ENCODE data around the gene STOML1.
A peak's percentile ranks its signal among the peaks of the same experiment; 100 is the strongest.
"Not testable (repeated sequence)": the region's sequence is repeated elsewhere in the genome, so short reads cannot be mapped to it uniquely, and the experiment has no call there.

Gene STOML1

DNA sequence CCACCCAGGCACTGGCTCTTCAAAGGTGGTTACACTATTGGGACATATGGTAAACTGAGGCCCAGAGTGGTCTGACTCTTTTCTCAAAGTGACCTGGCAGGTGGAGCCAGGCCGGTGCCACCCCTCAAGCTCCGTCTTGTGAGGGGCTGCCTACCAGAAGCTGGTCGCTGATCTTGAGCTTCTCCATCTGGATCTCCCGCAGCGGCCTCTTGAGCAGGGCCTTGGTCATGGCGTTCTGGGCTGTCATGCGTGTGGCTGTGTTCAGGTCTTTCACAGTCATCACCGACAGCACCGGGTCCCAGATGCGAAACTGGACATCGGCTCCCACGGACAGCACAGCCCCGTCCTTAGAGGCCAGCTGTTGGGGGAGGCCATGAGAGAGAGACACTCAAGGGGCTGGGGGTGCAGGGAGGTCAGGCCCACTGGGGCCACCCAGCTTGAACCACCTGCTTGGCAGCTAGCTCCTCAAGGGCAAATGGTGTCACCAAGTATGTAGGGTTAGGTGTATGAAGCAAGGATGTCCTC lies 3.6 kb downstream of the STOML1 start:
- no peak for DNase-seq

DNA sequence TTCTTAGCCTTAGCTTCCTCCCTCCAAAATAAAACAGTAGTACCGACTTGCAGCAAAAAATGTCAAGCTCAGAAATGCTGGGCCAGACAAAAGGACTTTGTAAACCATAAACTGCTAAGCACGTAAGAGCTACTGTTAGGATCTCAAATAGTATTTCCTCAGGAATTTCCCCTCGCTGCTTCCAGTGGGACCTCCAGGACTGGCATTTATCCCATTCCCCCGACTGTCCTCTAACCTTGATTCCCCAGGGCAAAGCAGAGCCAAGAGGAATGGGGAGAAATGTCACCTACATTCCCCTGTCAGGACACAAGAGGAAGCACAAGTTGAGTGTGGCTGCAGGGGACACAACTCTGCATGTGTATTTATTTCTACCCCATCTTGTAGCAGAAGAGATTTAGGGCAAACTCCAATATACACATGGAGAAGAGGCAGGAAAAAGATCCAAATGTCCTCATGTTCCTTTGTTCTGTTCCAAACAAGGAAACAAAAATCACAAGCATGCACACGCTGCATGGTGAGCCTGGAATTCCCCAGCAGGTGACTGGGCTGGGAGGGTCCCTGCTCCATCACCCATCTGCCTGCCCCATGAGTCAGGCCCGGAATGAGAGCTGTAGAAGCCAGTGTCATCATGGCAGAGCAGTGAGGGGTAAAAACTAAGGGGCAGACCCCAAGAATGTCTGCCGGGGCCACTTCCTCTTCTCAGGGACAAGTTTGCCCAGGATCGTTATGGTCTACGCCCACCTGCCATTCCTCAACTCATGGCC lies 4.2 kb downstream of the STOML1 start:
- DNase-seq: no peak

DNA sequence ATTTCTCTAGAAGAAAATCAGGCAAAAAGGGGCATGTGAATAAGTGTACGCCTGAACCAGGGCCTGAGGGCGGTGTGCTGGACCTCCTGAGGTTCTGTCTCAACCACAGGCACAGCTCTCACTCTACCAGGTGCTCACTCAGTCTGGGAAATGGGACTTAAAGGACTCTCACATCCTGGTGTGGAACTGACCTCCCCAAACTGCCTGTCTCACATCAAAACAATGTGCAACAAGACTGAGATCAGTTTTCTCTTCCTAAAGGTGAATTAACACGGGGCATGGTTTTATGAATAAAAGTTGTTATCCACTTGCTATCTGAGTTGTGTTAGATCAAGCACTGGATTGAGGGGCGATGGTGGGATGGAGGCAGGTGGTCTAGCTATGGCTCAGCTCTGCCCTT lies 4.8 kb downstream of the STOML1 start:
- DNase-seq: no peak

DNA sequence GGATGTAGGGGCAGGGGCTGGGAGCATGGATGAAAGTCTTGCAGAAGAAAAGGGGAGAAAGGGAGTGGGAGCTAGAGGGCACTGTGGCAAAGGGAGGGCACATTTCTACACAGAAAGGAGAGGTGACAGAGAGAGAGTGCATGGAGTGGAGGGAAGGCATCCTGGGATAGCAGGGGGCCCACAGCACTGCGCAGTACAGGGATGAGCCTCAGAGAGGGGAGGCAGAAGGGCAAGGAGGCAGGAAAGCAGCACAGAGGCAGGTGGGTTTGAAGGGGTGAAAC lies 5.4 kb downstream of the STOML1 start:
- no peak for DNase-seq

DNA sequence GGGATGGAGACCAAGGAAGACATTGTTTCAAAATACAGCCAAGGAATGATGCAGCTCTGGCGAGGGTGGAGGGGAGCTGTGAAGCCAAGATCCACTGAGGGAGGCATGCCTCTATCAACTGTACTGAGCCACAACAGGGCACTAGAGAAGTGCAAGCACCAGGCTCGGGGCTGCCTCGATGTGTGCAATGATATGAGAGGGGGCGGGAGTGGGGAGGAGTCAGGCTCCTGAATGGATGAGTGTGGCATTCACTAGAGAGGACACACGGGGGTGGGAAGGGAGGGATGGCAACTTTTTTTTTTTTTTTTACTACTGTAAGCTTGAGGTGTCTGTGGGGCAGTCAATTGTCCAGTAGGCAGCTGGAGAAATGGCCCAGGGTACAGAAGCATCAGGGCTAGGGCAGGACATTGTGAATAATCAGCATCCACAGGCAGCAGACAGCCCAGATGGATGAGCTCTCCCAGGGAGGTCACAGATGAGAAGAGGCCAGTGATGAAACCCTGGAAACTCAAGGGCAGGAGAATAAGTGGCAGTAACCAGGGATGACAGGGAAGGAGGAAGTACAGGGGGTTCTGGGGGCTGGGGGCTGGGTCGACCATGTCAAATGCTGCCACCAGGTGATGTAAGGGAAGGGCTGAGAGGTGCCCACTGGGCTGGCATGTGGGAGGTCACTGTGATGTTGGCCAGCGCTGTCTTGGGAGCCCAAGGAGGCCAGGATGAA lies 5.9 kb downstream of the STOML1 start:
- DNase-seq: no peak

DNA sequence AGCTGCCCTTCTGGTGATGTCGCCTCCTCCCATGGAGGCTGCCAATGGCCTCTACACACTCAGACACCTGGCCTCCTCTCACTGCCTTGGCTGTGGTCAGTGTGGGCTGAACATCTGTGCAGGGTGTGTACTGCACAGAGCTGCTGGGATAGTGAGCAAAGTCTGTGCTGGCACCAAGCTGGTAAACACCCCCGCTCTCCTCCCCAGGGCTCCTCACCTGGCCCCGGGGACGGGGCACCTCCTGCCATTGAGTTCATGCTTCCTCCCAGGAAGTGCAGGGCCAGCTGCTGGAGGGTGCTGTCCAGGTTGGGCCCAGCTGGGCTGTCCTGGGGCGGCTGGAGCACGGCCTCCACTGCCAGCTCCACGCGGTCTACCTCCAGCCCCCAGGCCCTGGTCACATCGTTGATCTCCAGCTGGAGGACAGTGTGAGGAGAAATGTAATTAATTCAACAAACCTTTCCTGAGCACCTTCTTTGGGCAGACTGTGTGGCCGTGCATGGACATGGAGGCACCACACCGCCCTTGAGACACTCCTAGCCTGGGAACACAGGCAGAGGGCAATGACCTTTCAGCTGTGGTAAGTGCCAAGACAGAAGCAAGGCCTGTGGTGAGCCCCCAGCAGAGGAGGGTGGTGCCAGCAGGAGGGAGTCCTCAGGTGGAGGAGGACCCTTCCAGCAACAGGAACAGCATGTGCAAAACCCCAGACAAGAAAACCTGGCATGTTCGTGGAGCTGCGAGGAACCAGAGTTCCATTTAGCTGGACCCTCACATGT lies 6.8 kb downstream of the STOML1 start:
- no peak for DNase-seq

DNA sequence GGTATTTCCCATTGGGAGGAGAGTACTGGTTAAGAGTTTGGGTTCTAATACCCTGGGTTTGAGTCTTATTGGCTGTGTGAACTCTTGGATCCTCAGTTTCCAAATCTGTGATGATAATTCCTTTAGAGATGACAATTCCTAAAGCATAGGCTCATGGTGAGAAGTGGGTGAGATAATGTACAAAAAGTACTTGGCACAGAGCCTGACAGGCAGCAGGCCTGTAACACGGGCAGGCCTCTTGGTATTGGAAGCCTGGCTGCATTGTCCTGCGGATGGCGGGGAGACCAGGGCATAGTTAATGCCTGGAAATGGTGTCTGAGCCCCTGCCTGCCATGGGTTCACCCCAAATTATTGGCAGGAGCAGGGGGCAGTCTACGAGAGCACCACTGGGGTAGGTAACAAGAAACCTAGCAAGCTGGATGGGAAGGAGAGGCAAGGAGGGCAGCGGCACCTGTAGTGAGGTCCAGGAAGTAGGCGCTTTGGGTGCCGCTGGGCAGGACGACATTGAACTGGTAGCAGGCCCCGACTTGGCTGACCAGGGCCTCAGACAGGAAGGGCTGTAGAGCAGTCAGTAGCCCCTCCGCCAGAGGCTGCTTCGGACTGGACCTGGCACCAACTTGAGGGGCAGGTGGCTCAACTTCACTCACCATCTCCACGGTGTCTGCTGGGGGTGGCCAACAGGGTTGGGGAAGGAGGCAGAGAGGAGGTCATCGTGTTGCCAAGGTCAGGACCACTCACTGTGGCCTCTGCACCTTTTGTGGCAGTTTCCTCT lies 7.7 kb downstream of the STOML1 start:
- no peak for DNase-seq

DNA sequence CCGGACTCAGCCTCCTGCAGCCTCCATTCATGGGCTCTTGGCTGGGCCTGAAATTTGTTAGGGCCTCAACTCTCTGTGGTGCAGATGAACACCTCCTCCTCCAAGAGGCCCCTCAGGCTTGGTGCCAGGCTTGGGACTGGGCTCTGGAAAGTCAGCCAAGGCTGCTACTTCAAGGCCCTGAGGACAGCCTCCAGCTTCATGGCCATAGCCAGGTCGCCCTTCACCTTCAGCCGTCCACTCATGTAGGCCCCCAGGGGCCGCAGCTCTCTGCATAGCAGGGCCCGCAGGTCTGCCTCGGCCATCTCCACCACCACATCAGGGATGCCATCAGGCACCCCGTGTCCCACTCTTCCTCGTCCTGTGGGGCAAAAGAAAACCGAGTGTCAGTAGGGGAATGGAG lies 8.3 kb downstream of the STOML1 start:
- no peak for DNase-seq

DNA sequence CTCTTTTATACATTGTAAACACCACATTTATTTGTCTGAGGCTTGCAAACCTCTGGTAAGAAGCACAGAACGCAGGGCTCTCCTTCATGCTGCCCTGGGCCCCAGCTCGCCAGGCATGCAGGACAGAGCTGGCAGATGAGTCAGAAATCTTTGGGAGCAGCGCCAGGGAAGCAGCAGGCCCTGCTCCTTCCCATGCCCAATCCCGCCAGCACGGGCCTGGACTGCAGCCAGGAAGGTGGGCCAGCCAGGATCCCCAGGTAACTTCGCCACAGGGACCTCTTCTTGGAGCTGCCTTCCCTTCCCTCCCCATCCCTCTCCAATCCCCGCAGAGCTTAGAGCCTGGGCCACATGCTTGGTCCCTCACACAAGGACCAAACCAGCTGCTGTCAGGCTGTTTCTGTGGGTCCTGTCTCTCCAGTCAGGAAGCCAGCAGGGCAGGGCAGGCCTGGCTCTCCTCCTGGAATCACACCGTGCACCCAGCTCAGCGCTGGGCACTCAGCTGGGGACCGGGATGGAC lies 8.8 kb downstream of the STOML1 start:
- peak in 4 of 56 donors; percentile 14 to 45 (median 16) for DNase-seq

DNA sequence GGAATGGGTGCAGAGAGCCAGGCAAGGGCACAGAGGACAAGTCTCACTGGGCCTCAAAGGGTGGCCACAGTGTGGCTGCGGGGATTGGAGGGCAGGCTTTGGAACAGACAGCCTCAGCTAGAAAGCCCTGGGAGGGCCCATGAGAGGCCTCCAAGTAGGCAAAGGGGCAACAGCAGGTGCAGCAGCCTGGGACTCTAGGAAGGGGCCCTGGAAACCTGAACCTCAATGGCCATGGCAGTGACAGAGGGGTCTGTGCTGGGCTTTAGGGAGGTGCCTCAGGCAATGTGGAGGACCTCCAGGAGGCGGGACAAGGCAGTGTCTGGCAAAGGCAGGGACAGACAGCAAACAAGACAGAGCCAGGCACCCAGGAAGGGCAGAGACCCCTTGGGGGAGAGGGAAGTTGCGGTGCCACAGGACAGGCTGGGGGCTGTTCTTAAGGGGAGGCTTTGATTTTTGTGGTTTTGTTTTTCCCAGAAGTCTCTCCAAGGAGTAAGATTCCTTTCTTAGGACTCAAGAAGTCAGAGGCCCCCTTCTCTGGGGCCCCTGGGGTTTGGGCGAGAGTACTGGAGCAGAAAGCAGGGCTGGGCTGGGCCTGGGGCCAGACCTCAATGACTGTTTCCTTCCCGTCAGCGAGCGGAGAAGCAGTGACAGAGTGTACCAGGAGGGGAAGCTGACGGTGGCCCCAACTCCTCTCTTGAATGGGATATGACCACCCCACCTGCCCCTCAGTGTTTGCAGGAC lies 9.7 kb downstream of the STOML1 start:
- DNase-seq: peak in 43 of 56 donors; percentile 9 to 72 (median 52)

DNA sequence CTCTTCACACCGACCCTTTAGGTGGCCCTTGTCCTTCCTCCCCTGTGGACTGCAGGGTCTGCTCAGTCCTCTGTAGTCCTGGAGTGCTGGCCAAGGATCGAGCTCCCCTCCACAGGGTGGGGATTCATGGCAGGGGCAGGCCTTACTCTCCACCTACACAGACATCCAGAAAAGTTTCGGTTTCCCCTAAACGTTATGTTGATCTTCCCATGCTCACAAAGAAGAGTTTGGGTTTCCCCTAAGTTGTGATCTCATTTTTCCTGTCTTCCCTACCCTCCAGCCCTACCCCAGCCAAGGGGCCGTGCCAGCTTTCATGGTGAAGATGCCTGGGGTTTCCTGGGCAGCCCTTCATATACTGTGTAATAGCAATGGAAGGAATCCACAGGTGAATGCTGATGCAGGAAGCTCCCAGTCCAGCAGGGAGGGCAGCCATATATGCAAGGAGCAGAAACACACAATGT lies 10.3 kb downstream of the STOML1 start:
- DNase-seq: no peak

DNA sequence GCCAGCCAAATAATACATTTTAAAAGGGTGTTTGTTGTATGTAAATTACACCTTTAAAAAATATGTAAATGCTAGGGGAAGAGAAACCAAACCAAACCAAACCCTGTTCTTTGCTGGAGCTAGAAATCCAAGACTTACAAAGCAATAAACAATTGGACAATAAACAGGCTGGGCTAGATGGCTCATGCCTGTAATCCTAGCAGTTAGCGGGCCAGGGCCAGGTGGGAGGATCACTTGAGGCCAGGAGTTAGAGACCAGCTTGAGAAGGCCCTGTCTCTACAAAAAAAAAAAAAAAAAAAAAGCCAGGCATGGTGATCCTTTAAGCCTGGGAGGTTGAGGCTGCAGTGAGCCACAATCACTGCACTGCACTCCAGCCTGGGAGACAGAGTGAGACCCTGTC lies 12.5 kb downstream of the STOML1 start:
- no peak for DNase-seq

DNA sequence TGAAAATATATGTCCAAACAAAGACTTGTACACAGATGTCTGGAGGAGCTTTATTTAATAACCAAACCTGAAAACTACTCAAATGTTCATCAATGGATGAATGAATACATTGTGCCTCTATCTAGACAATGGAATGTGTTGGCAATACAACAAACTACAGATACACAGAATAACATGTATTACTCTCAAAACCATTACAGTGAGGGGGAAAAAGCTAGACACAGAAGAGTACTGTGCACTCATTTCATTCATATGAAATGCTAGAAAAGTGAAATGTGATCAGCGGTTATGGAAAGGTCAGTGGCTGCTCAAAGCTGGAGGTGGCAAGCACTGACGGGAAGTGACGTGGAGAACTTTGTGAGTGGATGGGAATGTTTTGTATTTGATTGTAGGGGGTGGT lies 13.2 kb downstream of the STOML1 start:
- no peak for DNase-seq

DNA sequence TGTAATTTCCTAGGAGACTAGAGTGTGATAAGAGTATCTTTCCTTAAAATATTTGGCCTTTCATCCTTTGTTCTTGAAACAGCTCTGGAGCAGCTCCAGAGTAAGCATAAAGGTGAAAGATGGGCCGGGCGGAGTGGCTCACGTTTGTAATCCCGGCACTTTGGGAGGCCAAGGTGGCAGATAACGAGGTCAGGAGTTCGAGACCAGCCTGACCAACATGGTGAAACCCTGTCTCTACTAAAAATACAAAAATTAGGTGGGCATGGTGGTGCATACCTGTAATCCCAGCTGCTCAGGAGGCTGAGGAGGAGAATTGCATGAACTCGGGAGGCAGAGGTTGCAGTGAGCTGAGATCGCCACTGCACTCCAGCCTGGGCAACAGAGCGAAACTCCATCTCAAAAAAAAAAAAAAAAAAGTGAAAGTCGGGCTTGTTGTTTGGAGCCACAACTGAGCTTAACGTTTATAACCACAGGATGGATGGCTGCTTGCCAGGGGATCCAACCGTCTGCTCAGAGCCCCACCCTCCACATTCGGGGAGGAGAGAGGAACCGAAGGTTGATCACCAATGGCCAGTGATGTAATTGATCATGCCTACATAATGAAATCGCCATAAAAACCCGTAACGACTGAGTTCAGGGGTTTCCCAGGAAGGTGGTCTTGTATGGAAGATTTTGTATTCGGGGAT lies 16.5 kb downstream of the STOML1 start:
- DNase-seq: not testable (repeated sequence)

DNA sequence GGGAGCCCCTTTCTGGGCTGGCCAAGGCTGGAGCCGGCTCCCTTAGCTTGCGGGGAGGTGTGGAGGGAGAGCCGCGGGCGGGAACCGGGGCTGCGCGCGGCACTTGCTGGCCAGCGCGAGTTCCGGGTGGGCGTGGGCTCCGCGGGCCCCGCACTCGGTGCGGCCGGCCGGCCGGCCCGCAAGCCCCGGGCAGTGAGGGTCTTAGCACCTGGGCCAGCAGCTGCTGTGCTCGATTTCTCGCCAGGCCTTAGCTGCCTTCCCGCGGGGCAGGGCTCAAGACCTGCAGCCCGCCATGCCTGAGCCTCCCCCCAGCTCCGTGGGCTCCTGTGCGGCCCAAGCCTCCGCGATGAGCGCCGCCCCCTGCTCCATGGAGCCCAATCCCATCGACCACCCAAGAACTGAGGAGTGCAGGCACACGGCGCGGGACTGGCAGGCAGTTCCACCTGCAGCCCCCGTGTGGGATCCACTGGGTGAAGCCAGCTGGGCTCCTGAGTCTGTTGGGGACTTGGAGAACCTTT lies 18.4 kb downstream of the STOML1 start:
- DNase-seq: not testable (repeated sequence)

DNA sequence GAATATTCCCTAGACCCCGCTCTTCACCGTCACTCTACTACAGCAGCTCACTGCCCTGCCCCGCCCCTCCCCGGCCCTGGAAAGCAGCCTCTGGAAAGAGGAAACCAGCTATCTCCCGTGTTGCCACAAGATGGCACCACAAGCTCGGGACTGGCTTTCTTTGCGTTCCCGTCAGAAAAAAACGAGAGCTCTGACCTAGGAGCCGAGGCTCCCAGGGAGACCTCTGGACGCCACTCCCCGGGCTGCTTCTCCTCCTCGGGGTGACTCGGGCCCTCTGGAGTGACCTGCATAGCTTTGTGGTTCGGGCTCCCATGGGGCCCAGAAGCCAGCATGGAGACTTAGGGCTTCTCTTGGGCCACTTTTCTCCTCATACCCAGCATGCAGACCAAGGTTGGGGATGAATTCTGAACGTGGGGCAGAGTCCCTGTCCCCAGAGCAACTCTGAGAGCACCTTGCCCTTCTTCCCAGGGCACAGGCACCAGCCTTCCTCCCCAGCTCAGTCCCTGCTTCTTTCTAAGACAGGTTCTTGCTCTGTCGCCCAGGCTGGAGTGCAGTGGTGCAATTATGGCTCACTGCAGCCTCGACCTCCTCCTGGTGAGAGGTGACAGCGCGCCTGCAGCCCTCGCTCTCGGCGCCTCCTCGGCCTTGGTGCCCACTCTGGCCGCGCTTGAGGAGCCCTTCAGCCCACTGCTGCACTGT lies 19.0 kb downstream of the STOML1 start:
- peak in 50 of 56 donors; percentile 15 to 82 (median 50) for DNase-seq

DNA sequence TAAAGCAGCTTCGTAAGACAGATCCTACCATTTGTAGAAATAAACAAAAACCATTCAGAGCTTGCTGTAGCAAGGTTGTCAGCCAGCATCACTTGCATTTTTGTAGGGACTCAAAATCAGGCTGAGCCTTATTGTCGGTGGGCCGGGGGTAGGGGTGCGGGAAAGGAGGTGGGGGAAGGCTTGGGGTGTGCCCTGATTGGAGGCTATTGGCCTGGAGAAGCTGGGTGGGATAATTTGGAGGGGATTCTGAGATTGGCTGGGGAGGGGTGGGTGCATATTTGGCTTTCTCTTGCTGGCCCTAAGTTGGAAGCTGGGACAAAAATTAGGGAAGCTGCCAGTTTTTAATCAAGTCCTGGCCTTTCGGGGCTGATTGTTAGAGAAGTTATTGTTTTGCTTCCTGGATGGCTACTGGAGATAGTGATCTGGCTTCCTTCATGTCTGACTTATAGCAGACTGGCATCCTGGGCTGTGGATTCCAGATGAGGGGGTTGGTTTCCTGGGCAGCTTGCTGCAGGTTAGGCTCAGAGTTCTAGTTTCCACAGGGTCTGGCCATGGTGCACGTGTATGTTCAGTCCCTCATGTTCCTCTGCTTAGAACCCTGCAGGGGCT lies 22.8 kb downstream of the STOML1 start:
- no peak for DNase-seq

DNA sequence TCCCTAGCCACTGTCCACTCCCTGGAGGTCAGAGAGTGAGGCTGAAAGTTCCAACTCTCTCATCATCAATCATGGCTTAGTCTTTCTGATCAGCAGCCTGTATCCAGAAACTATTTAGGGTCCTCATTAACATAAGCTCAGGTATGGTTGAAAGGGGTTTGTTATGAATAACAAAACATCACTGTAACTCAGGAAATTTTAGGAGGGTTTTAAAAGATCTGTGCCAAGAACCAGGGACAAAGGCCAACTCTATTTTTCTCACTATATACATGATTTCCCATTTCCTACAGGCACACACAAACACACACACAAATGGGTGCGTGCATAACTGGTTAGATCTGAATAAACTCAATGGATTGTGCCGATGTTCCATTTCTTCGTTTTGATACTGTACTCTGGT lies 23.6 kb downstream of the STOML1 start:
- no peak for DNase-seq
